Activated gamma-delta T cell (primary cell): ENCODE data around the gene KLHL18.
"Not testable (repeated sequence)": the region's sequence is repeated elsewhere in the genome, so short reads cannot be mapped to it uniquely, and the experiment has no call there.

ENCODE experiments used
- DNase-seq: peaks from one replicate; lab custom pipeline; 2025; lab: John Stamatoyannopoulos, UW

The KLHL18 gene

GRCh38 chr3:47274652-47275051, 8.1 kb upstream of the KLHL18 start:
- no peak for DNase-seq

DNA sequence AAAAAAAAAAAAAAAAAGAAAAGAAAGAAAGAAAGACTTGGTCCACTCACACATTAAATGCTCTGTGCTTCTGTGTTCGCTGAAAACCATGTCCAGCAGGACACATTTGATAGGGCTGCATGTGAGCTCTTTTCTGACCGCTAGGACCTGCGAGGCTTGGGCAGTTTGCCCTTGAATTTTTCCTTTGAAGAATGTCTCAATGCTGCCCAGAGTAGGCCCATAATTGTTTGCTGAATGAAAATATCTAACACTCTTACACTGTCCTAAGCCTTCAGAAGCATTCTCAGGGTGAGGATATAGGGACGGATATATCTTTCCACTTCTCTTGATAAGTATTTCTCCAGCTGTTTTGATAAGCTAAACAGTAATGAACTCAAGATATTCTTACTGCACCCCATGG, 6.2 kb upstream of the KLHL18 start:
- no peak for DNase-seq

DNA sequence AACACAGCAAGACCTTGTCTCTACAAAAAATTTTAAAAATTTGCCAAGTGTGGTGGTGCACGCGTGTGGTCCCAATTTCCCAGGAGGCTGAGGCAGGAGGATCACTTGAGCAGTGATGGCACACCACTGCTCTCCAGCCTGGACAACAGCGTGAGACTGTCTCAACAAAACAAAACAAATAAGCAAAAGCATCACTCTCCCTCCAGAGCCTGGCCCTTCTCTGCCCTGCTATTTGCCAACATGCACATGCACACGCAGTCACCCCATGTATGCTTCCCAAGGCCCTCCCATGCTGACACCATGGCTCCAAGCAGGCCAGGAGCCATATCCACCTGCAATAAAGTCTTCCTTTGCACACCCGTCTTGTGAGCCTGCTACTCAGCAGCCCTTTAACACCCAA, 2.2 kb upstream of the KLHL18 start:
- no peak for DNase-seq

DNA sequence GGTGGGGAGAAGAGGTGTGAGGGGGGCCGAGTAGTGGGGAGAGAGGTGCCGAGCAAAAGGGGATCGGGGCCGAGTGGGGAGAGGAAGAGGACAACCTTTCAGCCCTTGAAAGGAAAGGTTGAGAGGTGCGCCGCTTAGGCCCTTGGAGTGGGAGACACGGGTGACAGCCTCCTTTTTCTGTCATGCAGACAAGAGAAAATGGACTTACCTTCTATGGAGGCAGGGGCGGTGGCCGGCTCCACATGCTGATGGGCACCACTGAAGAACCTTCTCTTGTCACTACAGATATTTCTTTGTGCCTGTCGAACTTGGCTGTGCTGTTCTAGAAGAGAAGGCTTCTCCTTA, 421 bp downstream of the KLHL18 start:
- no peak for DNase-seq

GRCh38 chr3:47283591-47284364, 1.0 kb downstream of the KLHL18 start:
- DNase-seq, result no peak

- DNase-seq, result no peak
Observed at GRCh38 chr3:47288966-47289910, 6.5 kb downstream of the KLHL18 start.

- DNase-seq, result no peak
Observed at GRCh38 chr3:47291158-47291753, 8.5 kb downstream of the KLHL18 start.

DNA sequence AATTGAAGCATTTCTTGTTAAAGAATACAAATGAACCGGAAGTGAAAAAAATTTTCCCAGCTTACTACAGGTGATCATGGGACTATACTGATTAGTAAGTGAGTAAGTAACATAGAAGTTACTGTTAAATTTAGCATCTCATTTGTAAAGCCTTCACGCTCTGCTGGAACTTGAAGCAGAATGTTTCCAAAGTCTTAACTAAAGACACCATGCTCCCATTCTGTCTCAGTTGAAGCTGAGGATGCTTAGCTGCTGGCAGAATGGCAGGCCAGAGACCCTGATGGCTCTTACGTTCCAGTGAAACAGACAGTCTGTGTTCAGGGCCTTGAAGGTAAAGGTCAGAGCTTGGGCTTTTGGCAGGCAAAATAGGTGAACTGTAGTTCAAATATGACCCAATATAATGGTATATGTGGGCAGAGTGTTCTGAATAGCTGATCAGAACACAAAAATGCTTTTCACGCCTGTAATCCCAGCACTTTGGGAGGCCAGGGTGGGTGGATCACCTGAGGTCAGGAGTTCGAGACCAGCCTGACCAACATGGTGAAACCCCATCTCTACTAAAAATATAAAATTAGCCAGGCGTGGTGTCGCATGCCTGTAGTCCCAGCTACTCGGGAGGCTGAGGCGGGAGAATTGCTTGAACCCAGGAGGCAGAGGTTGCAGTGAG, 9.1 kb downstream of the KLHL18 start:
- DNase-seq, result not testable (repeated sequence)

DNA sequence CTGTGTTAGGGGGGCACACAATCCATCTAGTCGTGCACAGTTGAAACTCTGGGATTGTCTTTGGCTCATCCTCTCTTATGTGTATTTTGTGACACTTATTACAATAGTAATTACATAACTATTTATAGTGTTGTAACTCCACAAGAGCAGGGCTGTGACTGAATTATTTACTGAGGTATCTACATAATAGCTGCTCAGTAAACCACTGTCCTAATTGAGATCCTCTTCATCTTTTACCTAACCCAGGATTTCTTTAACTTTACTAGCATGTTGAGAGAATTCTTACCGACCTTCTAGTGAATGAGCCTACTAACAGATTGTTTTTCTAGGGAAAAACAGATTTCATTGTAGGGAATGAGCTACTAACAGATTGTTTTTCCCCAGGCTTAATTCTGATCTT, 11.1 kb downstream of the KLHL18 start:
- DNase-seq, result no peak

DNA sequence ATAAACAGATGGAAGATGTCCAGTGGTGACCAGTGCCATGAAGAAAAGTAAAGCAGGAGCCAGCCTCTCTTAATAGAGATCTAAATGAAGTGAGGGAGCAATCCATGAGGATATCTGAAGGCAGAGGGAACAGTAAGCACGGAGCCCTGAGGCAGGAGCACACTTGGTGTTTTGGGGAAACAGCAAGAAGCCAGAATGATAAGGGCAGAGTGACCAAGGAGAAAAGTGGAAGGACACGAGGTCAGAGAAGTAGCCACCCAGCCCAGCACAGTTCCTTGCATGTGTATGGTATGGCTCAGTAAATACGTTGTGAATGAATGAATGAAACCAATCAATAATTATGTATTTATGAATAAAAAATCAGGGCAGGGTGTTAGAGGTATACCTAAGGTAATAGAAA, 11.6 kb downstream of the KLHL18 start:
- no peak for DNase-seq

GRCh38 chr3:47295322-47295721, 12.6 kb downstream of the KLHL18 start:
- no peak for DNase-seq

- no peak for DNase-seq
Observed at GRCh38 chr3:47295976-47296375, 13.2 kb downstream of the KLHL18 start.

- no peak for DNase-seq
Observed at GRCh38 chr3:47296562-47297302, 14.0 kb downstream of the KLHL18 start.

DNA sequence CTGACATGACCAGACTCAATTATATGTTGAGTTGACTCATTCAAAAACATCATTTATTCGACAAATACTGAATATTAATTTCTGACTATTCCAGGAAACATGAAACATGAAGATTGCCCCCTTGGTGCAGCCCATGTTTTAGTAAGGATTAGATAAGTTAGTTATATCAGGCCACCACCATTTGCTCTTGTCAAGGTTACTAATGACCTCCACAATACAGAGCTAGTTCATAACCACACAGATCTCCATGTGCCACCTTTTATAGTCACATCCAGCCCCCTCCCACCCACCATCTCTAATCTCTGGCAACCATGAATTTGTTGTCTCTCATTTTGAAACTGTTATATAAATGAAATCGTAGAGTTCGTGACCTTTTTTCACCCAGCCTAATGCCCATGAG, 15.7 kb downstream of the KLHL18 start:
- DNase-seq, result no peak

GRCh38 chr3:47299381-47300318, 16.9 kb downstream of the KLHL18 start:
- DNase-seq, result no peak

- no peak for DNase-seq
Observed at GRCh38 chr3:47301456-47301855, 18.7 kb downstream of the KLHL18 start.

- DNase-seq, result no peak
Observed at GRCh38 chr3:47306022-47306421, 23.3 kb downstream of the KLHL18 start.

DNA sequence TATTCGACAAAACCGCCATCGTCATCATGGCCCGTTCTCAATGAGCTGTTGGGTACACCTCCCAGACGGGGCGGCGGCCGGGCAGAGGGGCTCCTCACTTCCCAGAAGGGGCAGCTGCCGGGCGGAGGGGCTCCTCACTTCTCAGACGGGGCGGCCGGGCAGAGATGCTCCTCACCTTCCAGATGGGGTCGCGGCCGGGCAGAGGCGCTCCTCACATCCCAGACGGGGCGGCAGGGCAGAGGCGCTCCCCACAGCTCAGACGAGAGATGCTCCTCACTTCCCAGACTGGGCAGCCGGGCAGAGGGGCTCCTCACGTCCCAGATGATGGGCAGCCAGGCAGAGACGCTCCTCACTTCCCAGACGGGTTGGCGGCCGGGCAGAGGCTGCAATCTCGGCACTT, 26.5 kb downstream of the KLHL18 start:
- DNase-seq, result not testable (repeated sequence)

- DNase-seq, result no peak
Observed at GRCh38 chr3:47310391-47310790, 27.6 kb downstream of the KLHL18 start.

DNA sequence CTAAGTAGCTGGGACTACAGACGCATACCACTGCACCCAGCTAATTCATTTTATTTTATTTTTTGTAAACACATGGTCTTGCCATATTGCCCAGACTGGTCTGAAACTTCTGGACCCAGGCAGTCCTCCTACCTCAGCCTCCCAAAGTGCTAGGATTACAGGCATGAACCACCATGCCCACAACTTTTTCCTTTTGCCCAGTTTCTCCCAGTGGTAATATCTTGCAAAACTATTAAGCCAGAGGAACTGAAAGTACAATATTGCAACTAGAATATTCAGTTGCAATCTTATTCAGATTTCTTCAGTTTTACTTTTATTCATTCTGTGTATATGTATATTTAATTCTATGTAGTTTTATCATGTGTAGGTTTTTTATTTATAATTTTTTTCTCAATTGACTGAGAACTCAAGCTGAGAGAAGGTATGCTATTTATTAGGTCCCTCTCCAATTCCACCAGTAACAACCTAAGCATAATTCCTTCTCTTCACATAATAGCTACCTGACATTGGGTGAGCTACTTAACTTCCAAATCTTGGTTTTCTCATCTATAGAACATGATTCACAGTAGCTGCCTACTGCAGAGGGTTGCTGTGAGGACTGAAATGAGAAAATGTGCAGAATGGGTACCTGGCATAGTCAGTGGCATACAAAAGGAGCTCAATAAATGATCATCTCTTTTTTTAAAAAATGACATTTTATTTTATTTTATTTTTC, 30.8 kb downstream of the KLHL18 start:
- no peak for DNase-seq
